DND-41 (cell line): ENCODE data around the gene YEATS2.

Experiments
- ATAC-seq: fragments of 200-7000 bp; cut with Tn5 transposase; 3 replicates; pipeline ENCODE4 v1.9.1; 2021; ENCODE audit warnings: low read depth; ENCODE audit not compliant: insufficient read depth
- DNase-seq: peaks from one replicate; pipeline ENCODE4 v3.0.0-alpha.2; 2020
- H2AFZ ChIP-seq: 2 replicates; pipeline ENCODE4 v1.6.0; 2012; ENCODE audit warnings: low read depth, low read length
- H3K27ac ChIP-seq: 2 replicates; pipeline ENCODE4 v1.5.1; 2012; ENCODE audit warnings: low read length, inconsistent platforms
- H3K27me3 ChIP-seq: fragments of 200-600 bp; sonication (generic); 2 replicates; pipeline ENCODE4 v1.6.0; 2012; ENCODE audit warnings: low read length, mild to moderate bottlenecking, inconsistent platforms; ENCODE audit not compliant: insufficient read depth, poor library complexity
- H3K36me3 ChIP-seq: 2 replicates; pipeline ENCODE4 v1.5.1; 2012; ENCODE audit warnings: low read length, inconsistent platforms; ENCODE audit not compliant: insufficient read depth
- H3K4me1 ChIP-seq: 2 replicates; pipeline ENCODE4 v1.5.1; 2012; ENCODE audit warnings: mild to moderate bottlenecking, low read length; ENCODE audit not compliant: insufficient read depth
- H3K4me2 ChIP-seq: 2 replicates; pipeline ENCODE4 v1.6.0; 2012; ENCODE audit warnings: mild to moderate bottlenecking, moderate library complexity, low read length, inconsistent platforms; ENCODE audit not compliant: insufficient read depth
- H3K4me3 ChIP-seq, 2 experiments: fragments of 200-600 bp in 1 of 2; shearing (Covaris generic) in 1 of 2; 2 replicates each; pipeline ENCODE4 v1.5.1; 2012 to 2016; ENCODE audit warnings: inconsistent platforms in 2 of 2, low read length in 2 of 2, mild to moderate bottlenecking in 2 of 2, low read depth in 1 of 2, moderate library complexity in 1 of 2
- H3K79me2 ChIP-seq: 2 replicates; pipeline ENCODE4 v1.6.0; 2012; ENCODE audit warnings: low read length, inconsistent platforms; ENCODE audit not compliant: insufficient read depth
- H3K9ac ChIP-seq: 2 replicates; pipeline ENCODE4 v1.6.0; 2012; ENCODE audit warnings: low read depth, mild to moderate bottlenecking, inconsistent platforms, low read length, moderate library complexity
- H3K9me3 ChIP-seq: 2 replicates; pipeline ENCODE4 v1.5.1; 2012; ENCODE audit warnings: low read length, moderate library complexity, mild to moderate bottlenecking, inconsistent platforms; ENCODE audit not compliant: insufficient read depth, severe bottlenecking
- H4K20me1 ChIP-seq: 2 replicates; pipeline ENCODE4 v1.6.0; 2012; ENCODE audit warnings: low read length; ENCODE audit not compliant: insufficient read depth
- CTCF ChIP-seq: IDR thresholded peaks from 2 replicates; pipeline ENCODE4 v1.5.1; 2012; ENCODE audit warnings: borderline replicate concordance, low read length, moderate library complexity, mild to moderate bottlenecking; ENCODE audit not compliant: poor library complexity, severe bottlenecking; ENCODE audit errors: extremely low read depth
- EZH2 ChIP-seq: IDR thresholded peaks from 3 replicates; pipeline ENCODE4 v1.6.1; 2012; ENCODE audit warnings: borderline replicate concordance, low read depth, mild to moderate bottlenecking, moderate library complexity, low read length, inconsistent platforms; ENCODE audit not compliant: severe bottlenecking

The YEATS2 gene

GRCh38 chr3:183818041-183818620 lies 120.5 kb downstream of the YEATS2 start:
- no peak overlapping the region for H3K9ac ChIP-seq
- H3K36me3 ChIP-seq, result peaks cover 17% of the 10 kb centered on the region
- no peaks in the 10 kb centered on the region for H3K79me2 ChIP-seq
- H3K27ac ChIP-seq, result no peak overlapping the region
- TF ChIP-seq CTCF, result no peak
- TF ChIP-seq EZH2, result no peak
- no peaks in the 10 kb centered on the region for H3K27me3 ChIP-seq
- DNase-seq (no peak), ATAC-seq (no peak)
- no peaks in the 10 kb centered on the region for H4K20me1 ChIP-seq
- H3K4me2 ChIP-seq, result no peak overlapping the region
- no peak overlapping the region for H2AFZ ChIP-seq
- H3K4me1 ChIP-seq, result no peaks in the 10 kb centered on the region
- no peak overlapping the region for H3K4me3 ChIP-seq
- no peaks in the 10 kb centered on the region for H3K9me3 ChIP-seq

- Histone ChIP-seq H3K79me2 (no peaks in the 10 kb centered on the region), H3K36me3 (peaks cover 16% of the 10 kb centered on the region), H4K20me1 (no peaks in the 10 kb centered on the region), H2AFZ (no peak overlapping the region), H3K9me3 (no peaks in the 10 kb centered on the region), H3K4me2 (no peak overlapping the region), H3K4me3 (no peak overlapping the region), H3K9ac (no peak overlapping the region), H3K27me3 (no peaks in the 10 kb centered on the region), H3K27ac (no peak overlapping the region), H3K4me1 (no peaks in the 10 kb centered on the region)
- no peak for DNase-seq
- TF ChIP-seq EZH2 (no peak), CTCF (no peak)
- ATAC-seq, result no peak
Observed at GRCh38 chr3:183818706-183819624, 121.4 kb downstream of the YEATS2 start.

DNA sequence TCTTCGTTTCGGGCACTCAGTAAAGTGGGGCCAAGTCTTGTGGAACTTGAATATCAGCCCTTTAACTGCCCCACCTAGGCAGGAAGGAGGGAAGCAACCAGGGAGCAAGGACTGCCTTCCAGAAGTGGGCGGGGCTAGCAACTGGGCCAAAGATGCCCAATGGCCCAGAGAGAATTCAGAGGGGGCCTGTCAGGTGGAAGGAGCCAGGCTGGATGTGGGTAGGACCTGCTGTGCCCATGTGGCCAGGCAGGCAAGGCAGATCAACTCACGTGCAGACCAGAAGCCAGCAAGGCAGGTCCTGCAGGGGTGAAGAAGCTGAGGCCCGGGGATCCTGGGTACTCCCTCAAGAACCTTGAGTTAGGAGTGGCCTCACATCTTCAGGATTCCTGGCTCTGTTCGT lies 122.2 kb downstream of the YEATS2 start:
- Histone ChIP-seq H3K79me2 (no peaks in the 10 kb centered on the region), H3K9ac (no peak overlapping the region), H3K4me1 (no peaks in the 10 kb centered on the region), H3K4me2 (no peak overlapping the region), H4K20me1 (no peaks in the 10 kb centered on the region), H3K27me3 (no peaks in the 10 kb centered on the region), H3K27ac (no peak overlapping the region), H3K9me3 (no peaks in the 10 kb centered on the region), H2AFZ (no peak overlapping the region), H3K36me3 (peaks cover 13% of the 10 kb centered on the region), H3K4me3 (no peak overlapping the region)
- TF ChIP-seq EZH2 (no peak), CTCF (no peak)
- DNase-seq (no peak), ATAC-seq (no peak)
